Bronchial smooth muscle cell (primary cell): ENCODE measurements around the gene CDC42EP2. TPM values are rescaled to one million over a fixed set of nuclear protein-coding genes. Genes with fewer than 3 reads are reported as not detected.

Experiments
- total RNA-seq: library from RNA; depleted of rRNA; stranded (reverse); fragments of >200 nt; gene quantifications from 2 replicates; pipeline ENCODE4 v1.2.1, GENCODE V29; 2014

CDC42EP2 gene
- 15.6 and 33.7 TPM in 2 replicates for total RNA-seq

DNA sequence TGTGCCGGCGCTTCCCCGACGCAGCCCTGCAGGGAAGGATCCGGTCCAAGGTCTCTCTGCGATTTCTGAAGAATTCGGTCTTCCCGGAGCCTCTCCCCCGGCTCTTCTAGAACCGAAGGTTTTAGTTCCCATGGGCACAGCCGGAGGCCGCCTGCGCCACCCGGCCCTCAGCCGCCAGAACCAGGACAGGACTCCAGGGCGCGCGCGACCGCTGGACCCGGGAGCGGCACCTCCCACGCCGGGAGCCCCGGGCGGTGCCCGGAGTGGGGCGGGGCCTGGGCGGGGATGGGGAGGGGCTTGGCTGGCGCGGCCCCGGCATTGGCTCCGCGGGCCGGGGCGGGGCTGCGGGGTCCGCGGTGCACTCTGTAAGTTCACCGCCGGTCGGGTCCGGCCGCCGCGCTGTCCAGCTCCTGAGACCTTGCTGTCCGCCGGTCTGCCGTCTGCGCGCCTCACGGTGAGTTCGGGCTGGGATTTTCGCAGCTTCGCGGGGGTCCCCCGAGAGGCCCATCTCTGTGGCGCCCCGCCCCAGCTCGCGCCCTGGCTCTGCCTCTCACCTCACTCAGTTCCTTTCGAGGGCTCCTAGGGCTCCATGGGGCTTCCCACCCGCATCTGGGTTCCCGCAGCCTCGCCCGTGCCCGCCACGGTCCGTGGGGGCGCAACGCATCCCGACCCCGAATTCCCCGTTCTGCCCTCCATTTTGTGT lies at the start of gene CDC42EP2:
Gene CDC42EP2 (plus strand): TSS at position 366 of the 703 bp plus-strand sequence. CDS start 6,033 bp downstream, outside the sequence.

GRCh38 chr11:65354265-65355012 lies 39.8 kb downstream of the CDC42EP2 start, which contains the start of gene TIGD3:
Gene TIGD3 (plus strand): TSS chr11:65354751. CDS start chr11:65355809, 1,058 bp downstream.

Other genes with a start within 250 kb of the CDC42EP2 start
- 0.34 and 1.6 TPM in 2 replicates for gene CDCA5, start 230.8 kb upstream of the CDC42EP2 start, total RNA-seq
- 26.0 and 32.2 TPM in 2 replicates for gene ZFPL1, start 230.6 kb upstream of the CDC42EP2 start, total RNA-seq
- gene VPS51, start 218.7 kb upstream of the CDC42EP2 start, total RNA-seq = 200 and 290 TPM in 2 replicates
- 5.2 and 10.9 TPM in 2 replicates for gene TM7SF2, start 203.0 kb upstream of the CDC42EP2 start, total RNA-seq
- 6.4 and 6.6 TPM in 2 replicates for gene ZNHIT2, start 197.2 kb upstream of the CDC42EP2 start, total RNA-seq
- 487 and 512 TPM in 2 replicates for gene FAU, start 192.7 kb upstream of the CDC42EP2 start, total RNA-seq
- 25.3 and 35.5 TPM in 2 replicates for gene MRPL49, start 192.5 kb upstream of the CDC42EP2 start, total RNA-seq
- 9.5 and 15.5 TPM in 2 replicates for gene SYVN1, start 180.3 kb upstream of the CDC42EP2 start, total RNA-seq
- gene SPDYC, start 144.6 kb upstream of the CDC42EP2 start, total RNA-seq = not detected in 2 replicates
- 64.3 and 93.6 TPM in 2 replicates for gene CAPN1, start 132.9 kb upstream of the CDC42EP2 start, total RNA-seq
- 0.69 and 3.5 TPM in 2 replicates for gene POLA2, start 52.9 kb upstream of the CDC42EP2 start, total RNA-seq
- 25.0 and 27.0 TPM in 2 replicates for gene DPF2, start 19.0 kb downstream of the CDC42EP2 start, total RNA-seq
- under 0.01 TPM in 2 replicates for gene TIGD3, start 39.9 kb downstream of the CDC42EP2 start, total RNA-seq
- 0.77 and 0.95 TPM in 2 replicates for gene SLC25A45, start 67.8 kb downstream of the CDC42EP2 start, total RNA-seq
- 17.2 and 23.9 TPM in 2 replicates for gene FRMD8, start 71.8 kb downstream of the CDC42EP2 start, total RNA-seq
- gene NEAT1, start 107.9 kb downstream of the CDC42EP2 start, total RNA-seq = 338 and 347 TPM in 2 replicates
- 7,849 and 17,081 TPM in 2 replicates for gene MALAT1, start 184.2 kb downstream of the CDC42EP2 start, total RNA-seq
- gene SCYL1, start 210.2 kb downstream of the CDC42EP2 start, total RNA-seq = 69.7 and 74.6 TPM in 2 replicates
- 44.6 and 50.3 TPM in 2 replicates for gene LTBP3, start 243.5 kb downstream of the CDC42EP2 start, total RNA-seq